NCI-H2227 treated with DMSO at 0.1 percent for 48 hours (cell line): ENCODE results near the gene LOXL3.

Experiments
- DNase-seq: peaks from one replicate; lab custom pipeline; 2025; lab: John Stamatoyannopoulos, UW

The LOXL3 gene

DNA sequence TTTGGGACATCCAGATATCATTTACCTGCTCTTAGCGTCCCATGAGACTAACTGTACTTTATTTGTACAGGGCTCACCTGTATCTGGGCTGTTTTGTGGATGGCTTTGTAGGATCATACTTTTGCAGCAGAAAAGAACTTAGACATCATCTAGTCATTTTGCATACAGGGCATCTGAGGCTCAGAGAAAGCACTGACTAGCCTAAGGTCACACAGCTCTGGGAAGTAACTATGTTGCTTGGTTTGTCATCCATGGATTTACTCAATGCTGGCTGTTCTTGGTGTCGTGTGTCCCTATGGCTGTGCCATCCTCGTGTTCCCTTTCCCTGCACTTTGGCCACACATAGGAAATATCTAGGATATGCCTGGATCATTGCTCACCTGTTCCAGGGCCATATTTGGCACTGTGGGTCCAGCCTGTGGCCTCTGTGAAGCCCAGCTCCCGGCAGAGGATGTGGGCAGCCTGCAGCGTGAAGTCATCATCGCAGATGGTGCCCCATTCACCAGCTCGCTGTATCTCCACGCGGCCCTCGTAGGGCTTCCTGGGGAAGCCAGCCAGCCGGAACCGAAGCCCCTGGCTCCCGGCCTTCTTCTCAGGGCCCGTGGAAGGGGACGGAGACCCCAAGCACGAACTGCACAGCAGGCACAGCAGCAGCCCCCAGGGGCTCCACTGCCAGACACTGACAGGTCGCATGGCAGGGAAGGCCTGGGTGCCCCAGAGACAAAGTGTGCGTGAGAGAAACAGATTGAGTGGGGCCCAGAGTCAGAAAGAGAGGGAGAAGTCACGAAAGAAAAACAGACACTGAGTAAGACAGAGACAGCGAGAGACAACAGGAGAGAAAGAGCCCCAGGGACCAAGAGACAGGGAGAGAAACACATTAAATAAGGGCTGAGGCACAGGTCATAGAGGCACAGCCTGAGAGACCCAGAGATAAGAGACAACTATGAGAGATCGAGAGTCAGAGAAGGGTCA is 1.5 kb downstream of the LOXL3 start:
- no peak for DNase-seq

- no peak for DNase-seq
Observed at GRCh38 chr2:74551530-74551929, 2.2 kb downstream of the LOXL3 start.

GRCh38 chr2:74550231-74550630 is 3.5 kb downstream of the LOXL3 start:
- DNase-seq: no peak

DNA sequence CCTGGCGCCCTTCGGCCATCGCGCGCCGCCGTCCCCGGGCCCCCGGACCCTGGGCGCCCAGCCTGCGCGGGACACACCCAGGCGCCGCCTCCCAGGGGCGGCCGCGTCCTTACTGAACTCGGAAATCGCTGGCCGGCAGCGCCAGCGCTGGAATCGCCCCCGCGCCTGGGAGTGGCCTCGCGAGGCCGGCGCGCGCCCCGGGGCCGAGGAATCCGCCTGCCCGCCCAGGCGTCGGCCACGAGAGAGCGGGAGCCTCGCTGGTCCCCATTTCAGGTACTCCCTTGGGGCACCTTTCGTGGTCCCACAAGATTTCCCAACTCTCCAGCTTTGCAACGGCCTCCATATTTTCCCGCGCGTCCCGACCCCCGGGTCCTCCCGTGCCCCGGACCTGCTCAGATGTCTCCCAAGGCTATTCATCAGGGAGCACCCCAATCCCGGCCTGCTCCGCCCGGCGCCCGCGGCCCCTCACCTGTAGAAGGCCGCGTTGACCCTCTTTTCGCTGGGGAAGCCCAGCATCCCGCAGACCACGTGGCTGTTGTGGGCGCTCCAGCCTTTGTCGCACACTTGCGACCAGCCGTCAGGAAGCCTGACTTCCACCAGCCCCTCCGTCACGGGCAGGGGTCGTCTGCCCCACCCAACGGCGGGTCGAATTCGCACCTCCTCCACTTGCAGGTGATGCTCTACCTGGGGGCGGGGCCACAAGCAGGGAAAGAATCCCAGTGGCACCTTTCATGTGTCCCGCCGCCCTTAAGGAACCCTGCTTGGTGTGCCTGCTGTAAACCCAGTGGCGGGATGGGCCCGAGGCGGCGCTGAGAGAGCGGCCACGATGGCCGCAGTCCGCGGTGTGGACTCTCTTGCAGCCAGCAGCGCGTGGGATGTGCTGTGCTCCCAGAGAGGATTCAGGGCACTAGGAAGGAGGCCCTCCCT is 4.6 kb downstream of the LOXL3 start:
- peak; percentile 53 for DNase-seq

DNA sequence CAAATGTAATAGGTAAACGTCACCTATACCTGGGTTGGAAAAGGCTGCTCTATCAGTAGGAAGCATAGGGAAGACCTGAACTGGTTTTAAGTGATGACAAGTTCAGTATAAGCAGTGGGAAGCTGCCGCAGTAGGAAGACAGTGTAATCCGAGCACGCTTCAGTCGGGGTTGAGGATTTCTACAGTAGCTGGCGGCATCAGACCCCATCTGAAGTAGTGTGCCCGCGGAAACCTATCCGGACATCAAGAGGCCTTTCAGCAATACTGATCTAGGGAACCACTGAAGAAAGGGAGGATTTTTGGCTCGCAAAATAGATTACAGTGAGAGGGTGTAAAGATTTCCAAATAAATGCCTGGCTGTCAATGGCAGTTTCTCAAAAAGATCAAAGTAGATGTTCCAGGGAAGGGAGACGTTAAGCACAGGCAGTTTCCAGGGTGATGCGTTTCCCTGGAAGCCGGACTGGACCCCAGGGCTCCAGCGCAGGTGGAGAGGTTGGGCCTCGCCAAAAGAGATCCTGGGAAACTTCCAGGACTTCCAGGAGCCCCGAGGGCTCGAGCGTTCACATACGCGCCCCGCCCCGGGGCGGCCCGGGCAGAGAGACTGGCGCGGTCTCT is 5.3 kb downstream of the LOXL3 start:
- peak; percentile 53 for DNase-seq

- DNase-seq: no peak
Observed at GRCh38 chr2:74546004-74546403, 7.7 kb downstream of the LOXL3 start.

GRCh38 chr2:74544634-74545033 is 9.1 kb downstream of the LOXL3 start:
- DNase-seq: no peak

DNA sequence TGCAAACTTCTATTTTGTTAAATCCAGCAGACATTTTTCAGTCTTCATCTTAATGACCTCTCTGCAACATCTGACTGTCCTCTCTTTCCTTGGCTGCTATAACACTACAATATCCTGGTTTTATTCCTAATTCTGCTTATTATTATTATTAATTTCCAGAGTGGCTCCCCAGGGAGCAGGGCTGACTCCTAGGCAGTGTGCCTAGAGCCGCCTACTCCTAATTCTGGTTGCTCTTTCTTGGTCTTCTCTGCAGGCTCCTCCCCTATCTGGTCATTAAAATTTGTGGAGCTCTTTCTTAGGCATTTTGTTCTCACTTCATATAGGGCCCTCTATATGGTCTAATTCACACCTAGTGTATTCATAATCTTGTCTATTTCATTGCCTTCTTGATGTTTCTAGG is 10.8 kb downstream of the LOXL3 start:
- no peak for DNase-seq

- DNase-seq: no peak
Observed at GRCh38 chr2:74540291-74540690, 13.5 kb downstream of the LOXL3 start.

GRCh38 chr2:74538881-74539339 is 14.8 kb downstream of the LOXL3 start:
- DNase-seq: no peak

DNA sequence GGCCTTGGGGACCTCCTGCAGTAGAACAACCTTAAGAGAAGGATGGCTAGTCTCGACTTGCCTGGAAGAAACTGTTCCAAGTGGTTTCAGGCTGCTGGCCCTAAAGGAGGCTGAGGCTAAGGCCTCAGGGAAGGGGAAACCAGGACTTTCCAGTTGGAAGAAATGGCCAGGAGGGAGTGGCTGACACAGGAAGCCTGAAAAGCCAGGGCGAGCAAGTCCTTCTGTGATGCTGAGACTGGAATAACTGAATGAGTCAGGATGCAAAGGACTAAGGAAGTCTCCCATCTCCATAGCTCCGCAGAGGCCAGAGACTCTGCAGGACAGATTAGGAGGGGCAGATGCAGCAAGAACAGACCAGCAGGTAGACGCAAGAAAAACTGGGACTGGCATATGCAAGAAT is 16.6 kb downstream of the LOXL3 start:
- no peak for DNase-seq

GRCh38 chr2:74536166-74536950 is 17.4 kb downstream of the LOXL3 start:
- DNase-seq: no peak

- DNase-seq: no peak
Observed at GRCh38 chr2:74535440-74535965, 18.2 kb downstream of the LOXL3 start.

DNA sequence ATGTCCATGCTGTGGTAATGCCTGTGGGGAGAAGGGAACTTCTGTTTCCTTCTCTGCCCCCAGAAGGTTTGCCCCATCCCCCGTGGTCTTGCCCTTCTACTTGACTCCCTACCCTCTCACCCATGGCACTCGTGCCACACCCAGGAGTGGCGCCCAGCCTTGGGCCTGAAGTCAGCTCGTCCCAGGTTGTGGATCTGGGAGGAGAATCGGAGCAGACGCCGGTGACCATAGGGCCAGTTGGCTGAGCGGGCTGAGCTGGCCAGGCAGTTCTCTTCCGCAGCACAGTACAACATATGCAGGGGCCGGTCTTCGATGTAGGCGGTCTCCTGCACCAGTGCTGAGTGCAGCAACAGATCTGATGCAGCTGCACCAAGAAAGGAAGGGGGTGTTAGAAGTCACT is 19.3 kb downstream of the LOXL3 start:
- DNase-seq: no peak

GRCh38 chr2:74533464-74533863 is 20.3 kb downstream of the LOXL3 start:
- DNase-seq: no peak

DNA sequence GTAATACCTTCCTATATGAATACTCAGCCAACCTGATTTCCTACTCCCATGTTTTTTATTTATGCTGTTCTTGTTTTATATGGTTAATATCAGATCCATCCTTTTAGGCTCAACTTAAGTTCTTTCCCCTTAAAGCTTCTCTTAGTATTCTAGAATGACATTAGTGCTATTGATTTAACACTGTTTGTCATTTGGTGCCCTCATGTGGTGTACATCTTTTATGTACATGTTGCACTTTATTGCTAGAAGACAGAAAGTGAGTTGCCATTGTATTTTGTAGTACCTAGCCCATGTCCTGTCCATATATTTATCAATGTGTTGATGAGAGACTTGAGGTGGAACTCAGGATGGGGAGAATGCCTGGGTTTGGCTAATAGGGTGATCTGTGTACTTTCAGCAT is 21.5 kb downstream of the LOXL3 start:
- DNase-seq: peak; percentile 40

GRCh38 chr2:74531666-74532065 is 22.1 kb downstream of the LOXL3 start:
- DNase-seq: no peak

DNA sequence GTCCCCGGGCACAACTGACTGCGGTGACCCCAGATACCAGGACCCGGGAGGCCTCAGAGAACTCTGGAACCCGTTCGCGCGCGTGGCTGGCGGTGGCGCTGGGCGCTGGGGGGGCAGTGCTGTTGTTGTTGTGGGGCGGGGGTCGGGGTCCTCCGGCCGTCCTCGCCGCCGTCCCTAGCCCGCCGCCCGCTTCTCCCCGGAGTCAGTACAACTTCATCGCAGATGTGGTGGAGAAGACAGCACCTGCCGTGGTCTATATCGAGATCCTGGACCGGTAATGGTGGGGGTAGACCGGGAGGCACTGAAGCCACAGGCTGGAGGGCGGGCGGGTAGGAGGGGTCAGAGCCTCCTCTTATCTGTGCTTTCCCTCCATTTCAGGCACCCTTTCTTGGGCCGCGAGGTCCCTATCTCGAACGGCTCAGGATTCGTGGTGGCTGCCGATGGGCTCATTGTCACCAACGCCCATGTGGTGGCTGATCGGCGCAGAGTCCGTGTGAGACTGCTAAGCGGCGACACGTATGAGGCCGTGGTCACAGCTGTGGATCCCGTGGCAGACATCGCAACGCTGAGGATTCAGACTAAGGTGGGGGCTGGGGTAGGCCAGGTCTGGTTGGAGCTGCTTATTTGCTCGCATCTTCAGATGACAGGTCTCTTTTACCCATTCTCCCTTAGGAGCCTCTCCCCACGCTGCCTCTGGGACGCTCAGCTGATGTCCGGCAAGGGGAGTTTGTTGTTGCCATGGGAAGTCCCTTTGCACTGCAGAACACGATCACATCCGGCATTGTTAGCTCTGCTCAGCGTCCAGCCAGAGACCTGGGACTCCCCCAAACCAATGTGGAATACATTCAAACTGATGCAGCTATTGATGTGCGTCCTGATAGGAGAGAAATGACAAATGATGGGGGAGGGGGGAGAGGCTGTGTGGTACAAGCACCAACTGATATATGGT is 23.2 kb downstream of the LOXL3 start:
- DNase-seq: peak; percentile 15

DNA sequence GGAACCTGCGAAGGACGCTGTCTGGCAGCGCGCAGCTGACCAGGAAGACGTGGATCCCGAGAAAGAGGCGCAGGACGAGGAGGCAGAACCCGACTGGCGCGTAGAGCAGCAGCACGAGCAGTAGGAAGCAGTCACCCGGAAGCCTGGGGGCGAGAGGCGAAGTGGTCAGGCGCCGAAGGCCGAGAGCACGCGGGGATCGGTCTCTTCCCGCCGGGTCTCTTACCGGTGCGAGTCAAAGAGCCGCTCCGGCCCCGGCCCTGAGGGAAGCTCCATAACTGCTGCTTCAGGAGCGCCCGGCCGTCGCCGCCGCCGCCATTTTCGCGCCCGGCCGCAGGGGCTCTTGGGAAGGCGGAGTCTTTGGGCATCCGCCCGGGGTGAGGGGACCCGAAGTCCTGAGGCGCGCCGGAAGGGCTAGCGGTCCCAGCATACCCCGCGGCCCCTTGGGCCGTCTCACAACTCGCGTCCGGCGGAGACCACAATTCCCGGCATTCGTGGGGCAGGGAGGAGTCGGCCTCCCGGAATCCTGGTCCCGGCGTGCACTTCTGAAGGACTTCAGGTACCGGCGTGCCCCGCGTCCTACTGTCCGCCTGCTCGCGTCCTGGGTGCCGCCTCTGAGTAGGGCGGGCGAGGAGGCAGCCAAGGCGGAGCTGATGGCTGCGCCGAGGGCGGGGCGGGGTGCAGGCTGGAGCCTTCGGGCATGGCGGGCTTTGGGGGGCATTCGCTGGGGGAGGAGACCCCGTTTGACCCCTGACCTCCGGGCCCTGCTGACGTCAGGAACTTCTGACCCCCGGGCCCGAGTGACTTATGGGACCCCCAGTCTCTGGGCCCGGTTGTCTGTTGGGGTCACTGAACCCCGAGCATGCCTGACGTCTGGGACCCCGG is 24.1 kb downstream of the LOXL3 start, which contains the start of the genes AUP1 and HTRA2:
Gene AUP1, minus strand, starts transcription at position 350 of the 882 bp plus-strand sequence. Its CDS starts 77 bp downstream, at position 273.
Gene HTRA2, plus strand, starts transcription at position 577 of the 882 bp plus-strand sequence. Its CDS starts 74 bp downstream, at position 651.
- DNase-seq: peak; percentile 97
